Activated naive CD8-positive, alpha-beta T cell treated with anti-CD3 and anti-CD28 coated beads, Interleukin-2, amount 50 U/mL, for 24 hours (primary cell): ENCODE results near the gene OBSCN.

Experiments used
- ATAC-seq: fragments of 150-1000 bp; cut with Tn5 transposase; one replicate; pipeline ENCODE4 v1.10.0; 2021
- DNase-seq: peaks from one replicate; pipeline ENCODE4 v3.0.0; 2021
- H3K27ac Mint-ChIP-seq: one replicate; pipeline ENCODE4 v1.8.0; 2021; ENCODE audit warnings: mild to moderate bottlenecking, mixed read lengths
- H3K27me3 Mint-ChIP-seq: one replicate; pipeline ENCODE4 v1.8.0; 2021; ENCODE audit warnings: mixed read lengths
- H3K36me3 Mint-ChIP-seq: one replicate; pipeline ENCODE4 v1.8.0; 2021; ENCODE audit warnings: low read depth, mixed read lengths
- H3K4me1 Mint-ChIP-seq: one replicate; pipeline ENCODE4 v1.8.0; 2021; ENCODE audit warnings: mixed read lengths
- H3K4me3 Mint-ChIP-seq: one replicate; pipeline ENCODE4 v1.8.0; 2021; ENCODE audit warnings: mild to moderate bottlenecking, moderate library complexity, mixed read lengths
- H3K9me3 Mint-ChIP-seq: one replicate; pipeline ENCODE4 v1.8.0; 2021; ENCODE audit warnings: mixed read lengths

The OBSCN gene

GRCh38 chr1:228306275-228307217 is 98.7 kb downstream of the OBSCN start:
- Mint-ChIP-seq H3K4me1 (no peaks in the 10 kb centered on the region), H3K36me3 (peaks cover 26% of the 10 kb centered on the region), H3K4me3 (no peak overlapping the region), H3K27ac (no peak overlapping the region), H3K9me3 (peaks cover 23% of the 10 kb centered on the region), H3K27me3 (no peaks in the 10 kb centered on the region)
- ATAC-seq (no peak), DNase-seq (no peak)

GRCh38 chr1:228307218-228308023 is 99.6 kb downstream of the OBSCN start:
- DNase-seq (no peak), ATAC-seq (no peak)
- Mint-ChIP-seq H3K4me3 (no peak overlapping the region), H3K27ac (no peak overlapping the region), H3K36me3 (peaks cover 17% of the 10 kb centered on the region), H3K9me3 (peaks cover 15% of the 10 kb centered on the region), H3K27me3 (no peaks in the 10 kb centered on the region), H3K4me1 (no peaks in the 10 kb centered on the region)

- peaks cover 14% of the 10 kb centered on the region for H3K36me3 Mint-ChIP-seq
- H3K9me3 Mint-ChIP-seq: peaks cover 14% of the 10 kb centered on the region
- ATAC-seq (no peak), DNase-seq (no peak)
- H3K4me1 Mint-ChIP-seq: no peaks in the 10 kb centered on the region
- H3K27me3 Mint-ChIP-seq: no peaks in the 10 kb centered on the region
- H3K27ac Mint-ChIP-seq: no peak overlapping the region
- no peak overlapping the region for H3K4me3 Mint-ChIP-seq
These were observed 100.3 kb downstream of the OBSCN start for GRCh38 chr1:228308085-228308601.

- no peaks in the 10 kb centered on the region for H3K27me3 Mint-ChIP-seq
- no peaks in the 10 kb centered on the region for H3K4me1 Mint-ChIP-seq
- H3K36me3 Mint-ChIP-seq: peaks cover 10% of the 10 kb centered on the region
- ATAC-seq: no peak
- no peak overlapping the region for H3K4me3 Mint-ChIP-seq
- DNase-seq: no peak
- peaks cover 9% of the 10 kb centered on the region for H3K9me3 Mint-ChIP-seq
- H3K27ac Mint-ChIP-seq: no peak overlapping the region
These were observed 100.9 kb downstream of the OBSCN start for GRCh38 chr1:228308628-228309325.

GRCh38 chr1:228309326-228310067 is 101.7 kb downstream of the OBSCN start:
- peaks cover 5% of the 10 kb centered on the region for H3K9me3 Mint-ChIP-seq
- H3K4me1 Mint-ChIP-seq: no peaks in the 10 kb centered on the region
- ATAC-seq: no peak
- no peak overlapping the region for H3K27ac Mint-ChIP-seq
- H3K36me3 Mint-ChIP-seq: peaks cover 7% of the 10 kb centered on the region
- no peak for DNase-seq
- no peak overlapping the region for H3K4me3 Mint-ChIP-seq
- no peaks in the 10 kb centered on the region for H3K27me3 Mint-ChIP-seq

GRCh38 chr1:228310162-228310792 is 102.4 kb downstream of the OBSCN start:
- Mint-ChIP-seq H3K9me3 (peaks cover 5% of the 10 kb centered on the region), H3K36me3 (peaks cover 4% of the 10 kb centered on the region), H3K4me3 (no peak overlapping the region), H3K27ac (no peak overlapping the region), H3K4me1 (no peaks in the 10 kb centered on the region), H3K27me3 (no peaks in the 10 kb centered on the region)
- DNase-seq (no peak), ATAC-seq (no peak)

GRCh38 chr1:228311091-228311490 is 103.2 kb downstream of the OBSCN start:
- DNase-seq (no peak), ATAC-seq (no peak)
- Mint-ChIP-seq H3K4me1 (no peaks in the 10 kb centered on the region), H3K27me3 (no peaks in the 10 kb centered on the region), H3K27ac (no peak overlapping the region), H3K4me3 (no peak overlapping the region), H3K9me3 (peaks cover 5% of the 10 kb centered on the region), H3K36me3 (peaks cover 4% of the 10 kb centered on the region)

GRCh38 chr1:228312136-228312764 is 104.4 kb downstream of the OBSCN start:
- DNase-seq: no peak
- peaks cover 5% of the 10 kb centered on the region for H3K9me3 Mint-ChIP-seq
- ATAC-seq: no peak
- H3K4me1 Mint-ChIP-seq: no peaks in the 10 kb centered on the region
- H3K27ac Mint-ChIP-seq: no peak overlapping the region
- H3K36me3 Mint-ChIP-seq: peaks cover 4% of the 10 kb centered on the region
- no peak overlapping the region for H3K4me3 Mint-ChIP-seq
- H3K27me3 Mint-ChIP-seq: no peaks in the 10 kb centered on the region

- Mint-ChIP-seq H3K4me1 (no peaks in the 10 kb centered on the region), H3K4me3 (no peak overlapping the region), H3K27ac (no peak overlapping the region), H3K27me3 (no peaks in the 10 kb centered on the region), H3K9me3 (peaks cover 5% of the 10 kb centered on the region), H3K36me3 (peaks cover 4% of the 10 kb centered on the region)
- ATAC-seq (no peak), DNase-seq (no peak)
These were observed 105.9 kb downstream of the OBSCN start for GRCh38 chr1:228313536-228314277.

- H3K36me3 Mint-ChIP-seq: peaks cover 4% of the 10 kb centered on the region
- H3K9me3 Mint-ChIP-seq: peaks cover 5% of the 10 kb centered on the region
- H3K4me3 Mint-ChIP-seq: no peak overlapping the region
- H3K27me3 Mint-ChIP-seq: no peaks in the 10 kb centered on the region
- H3K4me1 Mint-ChIP-seq: no peaks in the 10 kb centered on the region
- DNase-seq (no peak), ATAC-seq (no peak)
- H3K27ac Mint-ChIP-seq: no peak overlapping the region
These were observed 106.4 kb downstream of the OBSCN start for GRCh38 chr1:228314315-228314657.

GRCh38 chr1:228314658-228315483 is 107.0 kb downstream of the OBSCN start:
- H3K36me3 Mint-ChIP-seq: peaks cover 4% of the 10 kb centered on the region
- no peak for ATAC-seq

GRCh38 chr1:228315484-228315944 is 107.7 kb downstream of the OBSCN start:
- H3K27me3 Mint-ChIP-seq: no peaks in the 10 kb centered on the region
- DNase-seq (no peak), ATAC-seq (no peak)

More at GRCh38 chr1:228314658-228315483, 107.0 kb downstream of the OBSCN start:
- Mint-ChIP-seq H3K9me3 (peaks cover 5% of the 10 kb centered on the region), H3K4me3 (no peak overlapping the region), H3K4me1 (no peaks in the 10 kb centered on the region), H3K27me3 (no peaks in the 10 kb centered on the region), H3K27ac (no peak overlapping the region)
- DNase-seq: no peak

More at GRCh38 chr1:228315484-228315944, 107.7 kb downstream of the OBSCN start:
- H3K27ac Mint-ChIP-seq: no peak overlapping the region
- no peaks in the 10 kb centered on the region for H3K4me1 Mint-ChIP-seq
- peaks cover 4% of the 10 kb centered on the region for H3K36me3 Mint-ChIP-seq
- H3K4me3 Mint-ChIP-seq: no peak overlapping the region
- peaks cover 5% of the 10 kb centered on the region for H3K9me3 Mint-ChIP-seq
